HUES64 (cell line): ENCODE results near the gene ZNF581.

Experiments used
- H3K27ac ChIP-seq: 2 replicates; pipeline ENCODE4 v1.7.0; 2013; ENCODE audit warnings: low read depth, low read length, inconsistent platforms
- H3K27me3 ChIP-seq: 2 replicates; pipeline ENCODE4 v1.6.1; 2013; ENCODE audit warnings: mild to moderate bottlenecking, low read length; ENCODE audit not compliant: insufficient read depth
- H3K36me3 ChIP-seq: 2 replicates; pipeline ENCODE4 v1.6.1; 2013; ENCODE audit warnings: mild to moderate bottlenecking, low read length; ENCODE audit not compliant: insufficient read depth
- H3K4me1 ChIP-seq: 2 replicates; pipeline ENCODE4 v1.6.1; 2013; ENCODE audit warnings: mild to moderate bottlenecking, low read length, moderate library complexity; ENCODE audit not compliant: insufficient read depth
- H3K4me3 ChIP-seq: 2 replicates; pipeline ENCODE4 v1.5.1; 2013; ENCODE audit warnings: mild to moderate bottlenecking, low read length, moderate library complexity
- H3K9ac ChIP-seq: 2 replicates; pipeline ENCODE4 v1.6.1; 2013; ENCODE audit warnings: mild to moderate bottlenecking, low read depth, low read length
- H3K9me3 ChIP-seq: 2 replicates; pipeline ENCODE4 v1.6.1; 2013; ENCODE audit warnings: low read depth, low read length; ENCODE audit not compliant: insufficient read depth
- WGBS: fragments of 150-250, 120-280 bp; methylation state at CpG from one replicate; pipeline ENCODE4 v1.1.7; 2013; ENCODE audit warnings: missing lambda C conversion rate; 5-methylcytosine and 5-hydroxymethylcytosine counted together

The ZNF581 gene

DNA sequence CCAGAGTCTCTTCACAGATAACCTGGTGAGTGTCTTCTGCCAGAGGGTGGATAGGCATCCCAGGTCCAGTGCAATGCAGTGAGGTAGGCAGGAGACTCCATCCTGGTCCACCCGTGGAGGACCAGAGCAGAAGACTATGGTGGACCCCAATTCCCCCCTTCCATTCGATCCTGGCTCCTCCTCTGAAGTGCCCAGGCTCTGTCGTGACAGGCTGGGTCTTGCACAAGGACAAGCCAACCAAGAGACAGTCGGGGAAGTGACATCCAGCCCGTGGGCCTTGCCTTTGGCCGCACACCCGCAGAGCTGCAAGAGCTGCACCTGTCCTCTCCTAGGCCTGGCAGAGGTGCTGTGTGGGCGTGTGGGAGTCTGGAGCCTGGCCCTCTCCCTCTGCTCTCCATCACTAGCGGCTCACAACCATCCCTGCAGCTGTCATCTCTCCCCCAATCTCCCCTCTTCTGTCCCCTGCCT lies 22.2 kb upstream of the ZNF581 start:
- WGBS, result 94% methylated on average over 9 of the region's 9 CpGs

DNA sequence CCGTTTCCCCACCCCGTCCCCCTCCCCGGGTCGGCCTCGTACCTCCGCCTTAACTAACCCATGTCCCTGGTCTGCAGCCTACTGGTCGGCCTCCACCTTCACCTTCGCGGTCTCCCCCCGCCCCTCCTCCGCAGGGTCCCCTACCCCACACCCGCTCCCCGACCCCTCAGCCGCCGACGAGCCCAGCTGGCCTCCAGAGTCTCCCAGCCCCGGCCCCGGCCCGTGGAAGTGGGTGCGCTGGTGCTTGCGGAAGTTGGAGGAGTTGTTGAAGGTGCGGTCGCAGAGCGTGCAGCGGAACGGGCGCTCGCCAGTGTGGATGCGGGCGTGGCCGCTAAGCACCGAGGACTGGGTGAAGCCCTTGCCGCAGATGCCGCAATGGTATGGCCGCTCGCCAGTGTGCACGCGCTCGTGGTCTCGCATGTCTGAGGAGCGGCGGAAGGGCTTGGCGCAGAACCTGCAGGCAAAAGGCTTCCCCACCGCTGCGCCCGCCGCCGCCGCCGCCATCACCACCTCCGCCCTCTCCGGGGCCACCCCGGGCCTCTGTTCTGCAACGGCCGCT lies 21.7 kb upstream of the ZNF581 start:
- no peak overlapping the region for H3K9ac ChIP-seq
- H3K4me3 ChIP-seq, result no peak overlapping the region
- H3K4me1 ChIP-seq, result no peaks in the 10 kb centered on the region
- H3K9me3 ChIP-seq, result no peaks in the 10 kb centered on the region
- H3K36me3 ChIP-seq, result peaks cover 20% of the 10 kb centered on the region
- H3K27ac ChIP-seq, result no peak overlapping the region
- 97% methylated on average over 55 of the region's 55 CpGs for WGBS
- no peaks in the 10 kb centered on the region for H3K27me3 ChIP-seq

More for the DNA sequence above, 22.2 kb upstream of the ZNF581 start:
- H3K4me1 ChIP-seq, result no peaks in the 10 kb centered on the region
- H3K9ac ChIP-seq, result no peak overlapping the region
- H3K27ac ChIP-seq, result no peak overlapping the region
- peaks cover 25% of the 10 kb centered on the region for H3K36me3 ChIP-seq
- no peaks in the 10 kb centered on the region for H3K9me3 ChIP-seq
- no peak overlapping the region for H3K4me3 ChIP-seq
- no peaks in the 10 kb centered on the region for H3K27me3 ChIP-seq

DNA sequence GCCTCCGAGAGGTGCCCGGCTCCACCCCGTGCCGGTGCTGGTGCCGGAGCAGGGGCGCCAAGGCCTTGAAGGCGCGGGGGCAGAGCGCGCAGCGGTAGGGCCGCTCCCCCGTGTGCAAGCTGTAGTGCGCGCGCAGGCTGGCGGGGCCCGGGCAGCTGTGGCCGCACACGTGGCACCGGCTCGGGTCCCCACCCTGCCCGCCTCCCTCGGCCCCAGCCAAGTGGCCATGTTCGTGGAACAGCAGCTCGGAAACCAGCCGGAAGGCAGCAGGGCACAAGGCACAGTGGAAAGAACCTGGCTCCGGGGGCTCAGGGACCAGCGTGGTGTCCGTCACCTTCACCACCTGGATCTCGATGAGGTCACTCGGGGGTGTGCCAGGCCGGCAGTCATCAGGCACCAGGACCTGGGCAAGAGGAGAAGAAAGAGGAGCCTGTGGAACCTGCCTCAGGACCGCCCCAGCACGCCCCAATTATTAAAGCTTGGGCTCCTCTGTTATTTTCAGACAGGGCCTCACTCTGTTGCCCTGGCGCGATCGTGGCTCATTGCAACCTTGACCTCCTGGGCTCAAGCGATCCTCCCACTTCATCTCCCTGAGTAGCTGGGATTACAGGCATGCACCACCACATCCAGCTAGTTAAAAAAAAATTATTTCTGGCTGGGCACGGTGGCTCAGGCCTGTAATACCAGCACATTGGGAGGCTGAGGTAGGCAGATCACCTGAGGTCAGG lies 21.0 kb upstream of the ZNF581 start:
- no peaks in the 10 kb centered on the region for H3K9me3 ChIP-seq
- H3K27ac ChIP-seq, result no peak overlapping the region
- no peaks in the 10 kb centered on the region for H3K4me1 ChIP-seq
- H3K36me3 ChIP-seq, result peaks cover 16% of the 10 kb centered on the region
- no peaks in the 10 kb centered on the region for H3K27me3 ChIP-seq
- no peak overlapping the region for H3K4me3 ChIP-seq
- whole genome bisulfite sequencing, result 96% methylated on average over 40 of the region's 40 CpGs
- no peak overlapping the region for H3K9ac ChIP-seq

DNA sequence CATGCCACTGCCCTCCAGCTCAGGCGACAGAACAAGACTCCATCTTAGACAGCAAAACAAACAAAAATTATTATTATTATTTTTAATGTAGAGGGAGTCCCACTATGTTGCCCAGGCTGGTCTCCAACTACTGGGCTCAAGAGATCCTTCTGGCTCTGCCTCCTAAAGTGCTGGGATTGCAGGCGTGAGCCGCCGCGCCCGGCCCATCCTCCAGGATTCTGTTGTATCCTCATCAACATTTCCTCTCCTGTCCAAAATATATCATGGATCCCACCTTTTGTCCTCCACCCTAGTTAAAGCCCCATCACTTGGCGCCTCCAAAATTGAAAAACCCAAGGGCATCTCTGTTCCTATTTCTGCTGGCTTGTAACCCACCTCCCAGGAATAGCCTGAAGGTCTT lies 20.3 kb upstream of the ZNF581 start:
- H3K36me3 ChIP-seq, result peaks cover 12% of the 10 kb centered on the region; the same call in 1 of the 2 replicates
- H3K27ac ChIP-seq, result no peak overlapping the region

DNA sequence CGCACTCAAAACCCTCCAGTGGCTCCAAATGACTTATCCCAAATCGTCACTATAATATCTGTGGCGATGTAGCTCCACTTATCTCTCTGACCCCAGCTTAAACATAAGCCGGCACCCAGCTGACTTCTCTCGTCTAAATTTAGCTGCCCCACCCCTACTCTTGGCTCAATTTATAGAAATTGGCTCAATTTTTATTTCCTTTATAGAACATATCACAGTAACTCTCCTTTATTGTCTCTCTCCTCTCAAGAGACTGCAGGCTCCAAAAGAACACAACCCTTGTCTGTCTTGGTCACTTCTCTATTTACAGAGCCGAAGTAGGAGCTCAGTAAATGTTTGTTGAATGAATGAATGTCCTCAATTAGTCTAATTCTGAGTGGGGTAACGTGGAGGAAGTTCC lies 19.9 kb upstream of the ZNF581 start:
- H3K27me3 ChIP-seq, result no peaks in the 10 kb centered on the region
- no peak overlapping the region for H3K9ac ChIP-seq
- no peak overlapping the region for H3K27ac ChIP-seq
- no peaks in the 10 kb centered on the region for H3K9me3 ChIP-seq
- peaks cover 12% of the 10 kb centered on the region; the same call in 1 of the 2 replicates for H3K36me3 ChIP-seq
- WGBS, result 92% methylated on average over 6 of the region's 7 CpGs
- H3K4me3 ChIP-seq, result peak overlapping the region; percentile 45
- H3K4me1 ChIP-seq, result no peaks in the 10 kb centered on the region

More for the DNA sequence above, 20.3 kb upstream of the ZNF581 start:
- no peaks in the 10 kb centered on the region for H3K27me3 ChIP-seq
- WGBS, result 97% methylated on average over 6 of the region's 7 CpGs
- no peaks in the 10 kb centered on the region for H3K9me3 ChIP-seq
- no peak overlapping the region for H3K9ac ChIP-seq
- no peak overlapping the region for H3K4me3 ChIP-seq
- no peaks in the 10 kb centered on the region for H3K4me1 ChIP-seq

DNA sequence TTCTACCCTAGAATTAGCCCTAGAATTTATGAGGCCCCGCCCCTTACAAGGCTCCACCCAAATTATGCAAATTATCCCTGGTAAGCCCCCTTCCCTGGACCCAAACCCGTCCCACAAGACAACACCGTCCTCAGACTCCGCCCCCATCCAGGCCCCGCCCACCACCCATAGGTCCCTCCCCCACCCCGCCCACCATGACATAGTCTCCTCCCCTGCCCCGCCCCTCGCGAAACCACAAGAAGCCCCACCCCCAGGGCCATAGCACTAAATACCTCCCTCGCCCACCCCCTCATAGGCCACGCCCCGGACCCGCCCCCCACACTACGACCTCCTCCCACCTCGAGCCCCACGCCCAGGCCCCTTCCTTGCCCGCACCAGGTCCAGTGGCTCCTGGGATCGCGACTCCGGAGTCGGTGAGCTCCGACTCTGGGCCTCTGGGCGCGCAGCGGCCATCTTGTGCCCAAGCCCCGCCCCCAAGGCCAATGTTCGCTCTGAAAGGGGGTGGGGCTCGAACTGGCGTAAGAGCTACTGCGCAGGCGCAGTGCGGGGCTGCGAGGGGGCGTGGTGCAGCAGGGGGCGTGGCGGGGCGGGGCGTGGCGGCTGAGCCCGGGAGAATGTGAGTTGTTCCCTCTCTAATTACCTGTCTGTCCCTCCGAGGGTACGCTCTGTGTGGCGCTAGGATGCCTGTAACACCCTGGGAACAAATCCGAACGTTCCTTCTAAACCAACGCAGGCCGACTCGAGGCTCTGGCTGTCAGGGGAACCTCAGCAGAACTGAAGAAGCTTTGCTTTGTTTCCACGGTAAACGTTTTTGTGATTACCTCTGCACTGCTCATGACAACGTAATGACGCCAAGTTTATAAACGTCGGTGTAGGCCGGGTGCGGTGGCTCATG lies 19.1 kb upstream of the ZNF581 start, which contains the start of gene ZNF784:
TSS of gene ZNF784 (minus strand) at position 458 of the 895 bp plus-strand sequence. CDS start at position 453, 5 bp downstream.
- peak within 1 kb of the TSS; percentile 61 for H3K4me3 ChIP-seq
- H3K4me1 ChIP-seq, result no peaks in the 10 kb centered on the region
- WGBS, result 2% methylated on average over 52 of the region's 56 CpGs
- no peaks in the 10 kb centered on the region for H3K9me3 ChIP-seq
- H3K27me3 ChIP-seq, result no peaks in the 10 kb centered on the region
- peak within 1 kb of the TSS; percentile 99 for H3K27ac ChIP-seq
- H3K36me3 ChIP-seq, result peaks cover 12% of the 10 kb centered on the region; the same call in 1 of the 2 replicates
- H3K9ac ChIP-seq, result peak within 1 kb of the TSS; percentile 74

DNA sequence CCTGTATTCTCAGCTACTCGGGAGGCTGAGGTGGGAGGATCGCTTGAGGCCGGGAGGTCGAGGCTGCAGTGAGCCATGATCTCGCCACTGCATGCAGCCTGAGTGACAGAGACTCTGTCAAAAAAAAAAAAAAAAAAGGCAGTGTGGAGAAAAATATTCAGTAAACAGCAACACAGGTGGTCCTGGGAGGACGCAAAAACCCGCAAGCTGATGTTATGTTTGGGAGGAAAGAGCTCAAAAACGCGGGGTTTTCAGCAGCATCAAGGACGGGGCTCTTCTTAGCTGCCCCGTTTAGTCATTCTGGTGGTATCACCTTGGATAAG lies 18.5 kb upstream of the ZNF581 start:
- Histone ChIP-seq H3K27me3 (no peaks in the 10 kb centered on the region), H3K9me3 (no peaks in the 10 kb centered on the region), H3K4me1 (no peaks in the 10 kb centered on the region), H3K4me3 (peak overlapping the region; percentile 61), H3K9ac (no peak overlapping the region), H3K27ac (peak overlapping the region; percentile 99; the same call in 1 of the 2 replicates), H3K36me3 (peaks cover 12% of the 10 kb centered on the region; the same call in 1 of the 2 replicates)
- 62% methylated on average over 11 of the region's 11 CpGs for WGBS

DNA sequence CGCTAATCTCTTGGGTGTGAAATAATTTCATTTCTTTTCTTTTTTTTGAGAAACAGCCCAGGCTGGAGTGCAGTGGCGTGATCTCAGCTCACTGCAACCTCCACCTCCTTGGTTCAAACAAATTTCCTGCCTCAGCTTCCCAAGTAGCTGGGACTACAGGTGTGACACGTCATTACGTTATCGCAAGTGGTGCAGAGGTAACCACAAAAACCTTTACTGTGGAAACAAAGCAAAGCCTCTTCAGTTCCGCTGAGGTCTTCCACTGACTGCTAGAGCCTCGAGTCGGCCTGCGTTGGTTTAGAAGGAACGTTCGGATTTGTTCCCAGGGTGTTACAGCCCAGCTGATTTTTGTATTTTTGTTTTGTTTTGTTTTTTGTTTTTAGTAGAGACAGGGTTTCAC lies 17.1 kb upstream of the ZNF581 start:
- Histone ChIP-seq H3K4me1 (no peaks in the 10 kb centered on the region), H3K27ac (no peak overlapping the region), H3K9ac (no peak overlapping the region), H3K4me3 (no peak overlapping the region), H3K36me3 (no peaks in the 10 kb centered on the region), H3K27me3 (no peaks in the 10 kb centered on the region), H3K9me3 (no peaks in the 10 kb centered on the region)
- 92% methylated on average over 10 of the region's 11 CpGs for WGBS

DNA sequence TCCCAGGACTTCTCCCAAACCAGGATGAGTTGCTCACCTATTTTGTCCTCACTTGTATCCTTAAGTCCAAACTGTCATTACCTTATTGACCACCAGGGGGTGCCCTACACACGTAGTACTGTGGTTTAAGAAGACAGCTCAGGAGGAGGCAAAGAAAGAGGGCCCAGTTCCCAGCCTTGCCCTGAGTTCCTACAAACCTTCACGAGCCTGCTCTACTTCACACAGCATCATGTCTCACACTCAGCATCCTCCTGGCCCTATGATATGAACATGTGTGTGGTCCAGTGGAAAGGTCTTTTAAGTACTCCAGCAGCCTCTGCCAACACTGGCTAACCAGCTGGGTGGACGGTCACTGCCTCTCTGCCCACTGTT lies 11.0 kb upstream of the ZNF581 start:
- peaks cover 7% of the 10 kb centered on the region; the same call in 1 of the 2 replicates for H3K4me1 ChIP-seq
- no peaks in the 10 kb centered on the region for H3K36me3 ChIP-seq
- no peak overlapping the region for H3K9ac ChIP-seq
- no peaks in the 10 kb centered on the region for H3K9me3 ChIP-seq
- no peak overlapping the region for H3K4me3 ChIP-seq
- WGBS, result 32% methylated on average over 3 of the region's 3 CpGs
- H3K27me3 ChIP-seq, result no peaks in the 10 kb centered on the region
- H3K27ac ChIP-seq, result no peak overlapping the region

DNA sequence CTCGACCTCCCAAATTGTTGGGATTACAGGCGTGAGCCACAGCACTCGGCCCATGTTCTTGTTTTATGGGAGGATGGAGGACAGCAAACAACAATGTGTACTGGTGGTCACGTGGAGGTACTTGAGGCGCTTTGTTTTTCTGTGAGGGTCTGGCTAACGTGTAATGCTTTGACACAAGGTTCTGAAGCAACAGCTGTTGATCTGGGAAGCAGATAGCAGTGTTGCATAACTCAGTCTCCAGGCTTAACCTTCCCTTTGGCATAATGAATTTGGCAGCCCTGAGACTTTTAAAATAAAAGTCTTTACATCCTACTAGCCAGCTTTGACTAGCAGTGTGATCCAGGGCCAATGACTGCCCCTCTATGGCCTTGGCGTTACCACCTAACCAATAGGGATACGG lies 9.6 kb upstream of the ZNF581 start:
- Histone ChIP-seq H3K4me1 (peaks cover 7% of the 10 kb centered on the region; the same call in 1 of the 2 replicates), H3K27ac (no peak overlapping the region), H3K4me3 (no peak overlapping the region), H3K36me3 (peaks cover 3% of the 10 kb centered on the region; the same call in 1 of the 2 replicates), H3K27me3 (no peaks in the 10 kb centered on the region), H3K9ac (no peak overlapping the region), H3K9me3 (no peaks in the 10 kb centered on the region)
- 95% methylated on average over 8 of the region's 8 CpGs for WGBS

DNA sequence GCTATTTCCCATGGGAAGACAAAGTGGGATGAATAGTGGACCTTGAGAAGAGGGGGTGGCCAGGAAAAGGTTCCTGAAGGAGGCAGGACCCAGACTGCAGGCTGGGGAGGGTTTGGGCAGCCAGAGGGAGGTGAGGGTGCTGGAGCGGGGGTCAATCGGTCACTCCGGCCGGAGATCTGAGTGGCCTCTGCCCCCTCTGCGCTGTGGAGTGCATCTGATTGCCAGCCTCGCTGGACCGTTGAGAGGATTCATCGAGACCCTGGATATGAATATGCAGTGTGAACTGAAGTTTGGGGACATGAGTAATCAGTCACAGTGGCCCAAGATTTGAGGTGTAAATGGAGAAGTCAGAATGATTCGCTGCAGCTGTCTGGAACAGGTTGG lies 8.1 kb upstream of the ZNF581 start:
- H3K27me3 ChIP-seq, result no peaks in the 10 kb centered on the region
- H3K36me3 ChIP-seq, result peaks cover 3% of the 10 kb centered on the region; the same call in 1 of the 2 replicates
- H3K9ac ChIP-seq, result peak overlapping the region; percentile 95
- WGBS, result 9% methylated on average over 9 of the region's 9 CpGs
- peaks cover 7% of the 10 kb centered on the region; the same call in 1 of the 2 replicates for H3K4me1 ChIP-seq
- peak overlapping the region; percentile 99 for H3K4me3 ChIP-seq
- peak overlapping the region; percentile 78 for H3K27ac ChIP-seq
- no peaks in the 10 kb centered on the region for H3K9me3 ChIP-seq
